AG20443 (cell line): Measurements from ENCODE around the gene SYCP2L.
"Not testable (repeated sequence)": the region's sequence is repeated elsewhere in the genome, so short reads cannot be mapped to it uniquely, and the experiment has no call there.

Experiments
- DNase-seq: peaks from one replicate; pipeline ENCODE4 v3.0.0; 2012; ENCODE audit warnings: low spot score, mixed read lengths

SYCP2L gene

DNA sequence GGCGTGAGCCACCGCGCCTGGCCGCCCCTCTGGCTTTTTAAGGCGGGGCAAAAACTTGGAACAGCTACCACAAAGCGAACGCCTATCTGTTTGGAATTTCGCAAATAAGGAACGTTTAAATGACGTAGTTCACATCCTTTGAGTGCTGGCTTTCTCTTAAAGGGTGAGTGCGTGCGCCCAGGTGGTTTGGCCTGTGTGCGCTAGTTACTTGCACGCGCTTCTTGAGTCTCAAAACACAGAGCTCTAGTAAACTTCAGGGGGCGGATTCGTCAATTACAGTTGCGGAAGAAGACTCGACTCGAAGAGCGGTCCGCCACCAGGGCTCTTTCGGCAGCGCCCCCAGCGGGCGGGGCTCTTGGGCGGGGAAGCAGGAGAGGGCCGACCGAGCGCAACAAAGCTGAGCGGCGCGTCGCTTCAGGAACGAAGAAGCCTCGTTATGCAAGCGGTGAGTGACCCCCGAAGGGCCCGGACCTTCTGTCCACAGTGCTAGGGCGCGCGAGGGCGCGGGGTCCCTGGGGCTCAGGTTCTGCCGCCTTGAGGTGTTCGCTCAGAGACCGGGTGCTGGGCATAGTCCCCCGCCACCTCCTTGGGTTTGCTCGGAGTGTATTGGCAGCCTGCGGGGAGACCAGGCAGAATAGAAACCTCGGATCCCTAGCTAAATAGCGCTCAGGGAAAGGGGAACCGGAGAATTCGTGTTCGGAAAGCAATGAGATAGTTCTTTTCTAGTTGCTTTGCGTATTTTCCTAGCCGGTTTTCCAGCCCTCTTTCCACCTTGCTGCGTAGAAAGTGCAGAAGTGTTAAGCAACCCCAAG, at the start of gene SYCP2L:
Gene SYCP2L (plus strand): TSS at position 362 of the 812 bp plus-strand sequence. CDS start 75 bp downstream, at position 437.
- peak; percentile 23 for DNase-seq

DNA sequence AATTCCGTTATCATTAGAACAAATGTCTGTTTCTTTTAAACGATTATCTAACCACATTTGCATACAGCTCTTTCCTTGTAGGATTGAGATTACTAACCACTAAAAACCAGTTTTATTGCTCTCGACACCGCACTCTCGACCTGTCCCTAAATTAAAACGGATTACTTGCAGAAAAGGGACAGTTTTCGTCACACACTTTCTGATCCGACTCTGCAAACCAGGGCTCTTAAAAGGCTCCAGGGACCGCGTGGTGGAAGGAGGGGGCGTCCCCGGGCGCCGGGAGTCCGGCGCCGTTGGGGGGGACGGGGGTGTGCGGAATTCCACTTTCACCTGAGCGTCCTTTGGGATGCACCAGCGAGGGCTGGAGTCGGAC, 49.2 kb upstream of the SYCP2L start:
- peak; percentile 26 for DNase-seq

DNA sequence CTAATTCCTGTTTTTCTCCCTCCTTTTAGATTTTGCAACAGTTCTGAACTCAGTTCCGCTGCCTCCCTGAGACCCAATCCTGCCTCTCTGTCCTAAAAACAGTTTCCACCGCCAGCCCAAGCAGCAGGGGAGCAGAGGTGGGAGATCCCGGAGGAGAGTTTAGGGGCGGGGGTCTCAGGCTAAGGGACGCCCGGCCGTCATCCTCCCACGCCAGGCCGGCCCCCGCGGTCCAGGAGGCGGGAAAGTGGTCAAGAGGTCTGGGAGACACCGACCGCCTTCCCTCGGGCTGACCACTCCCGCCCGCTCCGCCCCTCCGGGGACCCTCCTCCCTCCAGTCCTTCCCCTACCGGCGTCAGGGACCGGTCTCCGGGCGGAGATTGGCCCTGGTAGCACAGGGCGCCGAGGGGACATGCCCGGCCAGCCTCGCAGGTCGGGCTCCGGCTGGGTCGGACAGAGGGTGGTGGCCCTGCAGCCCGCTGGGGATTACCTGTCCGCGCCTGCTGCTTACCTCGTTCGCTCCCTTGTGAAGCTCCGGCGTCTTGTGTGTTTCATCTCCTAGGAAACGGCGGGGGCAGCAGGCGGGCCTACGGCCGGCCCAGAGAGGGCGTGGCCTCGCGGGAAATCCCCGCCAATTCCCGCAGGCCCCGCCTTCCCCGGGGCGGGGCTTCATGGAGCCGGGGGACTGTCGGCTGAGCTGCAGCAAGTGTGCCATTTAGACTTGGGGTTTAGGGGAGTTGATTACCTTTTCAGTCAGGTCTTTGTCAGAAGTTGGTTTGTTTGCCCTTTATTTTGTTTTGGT, 48.7 kb upstream of the SYCP2L start, which contains the start of gene MAK:
Gene MAK (minus strand): TSS at position 545 of the 799 bp plus-strand sequence. CDS start 7,891 bp downstream, outside the sequence.
- DNase-seq: peak; percentile 97

DNA sequence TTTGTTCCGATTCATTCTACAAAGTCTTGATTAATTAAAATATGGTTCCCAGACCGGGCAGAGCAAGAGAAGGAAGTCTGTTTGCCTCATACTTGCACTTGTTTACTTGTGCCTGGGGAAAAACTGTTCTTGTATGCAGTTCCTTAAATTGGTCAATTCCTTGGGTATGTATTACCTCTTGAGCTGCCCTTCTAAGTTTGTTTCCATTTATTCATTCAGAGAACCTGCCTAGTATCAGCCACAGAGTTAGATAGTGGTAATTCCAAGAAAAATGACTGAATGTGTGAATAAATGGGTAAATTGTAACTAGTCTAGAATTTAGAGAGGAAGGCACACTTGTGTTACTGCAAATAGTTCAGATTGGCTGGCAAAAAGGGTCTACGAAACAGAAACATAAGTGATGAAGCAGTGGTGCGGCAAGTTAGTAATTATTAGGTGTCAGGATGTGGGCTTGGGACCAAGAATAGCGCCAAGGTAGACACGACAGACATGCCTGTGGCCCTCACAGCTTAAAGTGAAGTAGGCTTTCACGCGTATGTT, 48.0 kb upstream of the SYCP2L start:
- no peak for DNase-seq

DNA sequence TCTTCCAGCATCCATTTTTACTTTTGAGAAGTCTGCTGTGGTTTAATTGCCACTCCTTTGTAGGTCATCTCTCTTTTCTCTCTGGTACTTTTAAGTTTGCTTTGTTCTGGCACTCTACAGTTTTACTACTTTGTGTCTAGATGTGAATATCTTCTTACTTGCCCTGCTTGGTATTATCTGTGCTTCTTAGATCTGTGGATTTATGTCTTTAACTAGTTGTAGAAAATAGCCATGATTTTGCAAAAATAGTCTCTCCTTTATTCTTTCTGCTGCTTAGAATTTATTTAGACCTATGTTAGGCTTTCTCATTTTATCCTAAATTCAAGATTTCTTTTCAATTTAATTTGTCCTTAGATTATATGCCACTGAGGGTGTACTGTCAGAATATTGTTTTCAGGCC, 43.3 kb upstream of the SYCP2L start:
- no peak for DNase-seq

DNA sequence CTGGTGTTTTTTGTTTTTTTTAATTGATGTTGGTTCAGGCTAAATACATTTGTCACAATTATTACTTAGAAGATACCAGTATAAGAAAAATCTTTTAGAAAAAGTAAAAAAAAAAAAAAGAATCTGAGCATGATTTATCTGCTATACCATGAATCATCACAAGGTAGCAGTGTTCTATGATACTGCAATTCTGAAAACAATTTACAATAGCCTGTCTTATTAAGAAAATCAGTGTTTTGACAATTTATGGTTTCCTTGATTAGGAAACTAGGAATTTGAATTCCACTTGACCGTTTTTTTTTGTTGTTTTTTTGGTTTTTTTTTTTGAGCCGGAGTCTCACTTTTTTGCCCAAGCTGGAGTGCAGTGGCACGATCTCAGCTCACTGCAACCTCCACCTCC, 39.2 kb upstream of the SYCP2L start:
- no peak for DNase-seq

DNA sequence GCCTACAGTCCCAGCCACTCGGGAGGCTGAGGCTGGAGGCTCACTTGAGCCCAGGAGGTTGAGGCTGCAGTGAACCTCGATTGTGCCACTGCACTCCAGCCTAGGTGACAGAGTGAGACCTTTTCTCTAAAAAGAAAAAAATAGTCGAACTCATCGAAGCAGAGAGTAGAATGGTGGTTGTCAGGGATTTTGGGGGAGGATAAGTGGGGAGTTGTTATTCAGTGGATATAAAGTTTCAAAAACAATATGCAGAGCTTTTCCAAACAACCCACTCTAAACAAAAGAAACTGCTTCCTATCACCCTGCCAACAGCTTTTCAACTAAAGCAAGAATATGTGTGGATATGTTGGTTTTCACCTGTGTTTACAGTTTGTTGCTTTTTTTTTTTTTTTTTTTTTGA, 37.0 kb upstream of the SYCP2L start:
- DNase-seq: no peak

DNA sequence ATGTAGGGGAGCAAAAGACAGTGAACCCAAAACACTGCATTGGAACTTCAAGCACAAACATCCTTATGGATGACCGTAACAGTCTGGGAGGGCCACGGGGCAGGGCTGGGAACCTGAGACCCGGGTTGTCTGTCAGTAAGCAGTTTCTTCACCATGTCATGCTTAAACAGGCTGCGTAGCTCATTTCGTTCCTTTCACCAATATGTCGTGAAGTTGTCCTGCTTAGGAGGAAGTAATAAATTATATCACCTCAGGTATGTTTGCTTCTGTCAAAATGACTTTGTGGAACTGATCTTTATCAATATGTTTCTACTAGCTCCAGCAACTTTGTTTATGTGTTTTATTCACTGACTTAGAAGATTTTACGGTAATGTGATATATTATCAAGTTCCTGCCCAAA, 36.1 kb upstream of the SYCP2L start:
- DNase-seq: no peak

DNA sequence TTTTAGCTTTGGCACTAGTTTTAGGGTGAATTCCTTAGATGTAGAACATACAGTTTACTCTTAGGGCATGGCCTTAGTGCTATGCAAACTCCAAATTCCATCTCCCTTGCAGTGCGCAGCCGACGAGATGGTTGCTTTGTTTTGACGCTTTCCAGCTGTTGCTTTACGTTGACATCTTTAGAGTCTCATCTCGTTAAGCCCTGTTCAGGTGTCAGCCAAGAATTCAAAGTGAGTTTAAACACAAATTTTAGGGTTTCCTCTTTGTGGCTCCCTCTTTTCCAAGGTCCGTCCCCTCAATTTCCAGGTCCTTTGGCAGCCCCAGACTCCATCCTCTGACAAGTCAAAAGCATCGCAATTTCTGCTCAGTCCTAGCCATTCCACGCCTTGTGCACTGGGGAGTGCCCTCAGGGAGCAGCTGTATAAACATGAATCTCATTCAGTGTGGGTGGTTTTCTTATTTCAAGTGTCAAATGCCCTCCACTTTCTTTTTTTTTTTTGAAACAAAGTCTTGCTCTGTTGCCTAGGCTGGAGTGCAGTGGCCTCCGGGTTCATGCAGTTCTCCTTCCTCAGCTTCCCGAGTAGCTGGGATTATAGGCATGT, 34.4 kb upstream of the SYCP2L start:
- DNase-seq: no peak

DNA sequence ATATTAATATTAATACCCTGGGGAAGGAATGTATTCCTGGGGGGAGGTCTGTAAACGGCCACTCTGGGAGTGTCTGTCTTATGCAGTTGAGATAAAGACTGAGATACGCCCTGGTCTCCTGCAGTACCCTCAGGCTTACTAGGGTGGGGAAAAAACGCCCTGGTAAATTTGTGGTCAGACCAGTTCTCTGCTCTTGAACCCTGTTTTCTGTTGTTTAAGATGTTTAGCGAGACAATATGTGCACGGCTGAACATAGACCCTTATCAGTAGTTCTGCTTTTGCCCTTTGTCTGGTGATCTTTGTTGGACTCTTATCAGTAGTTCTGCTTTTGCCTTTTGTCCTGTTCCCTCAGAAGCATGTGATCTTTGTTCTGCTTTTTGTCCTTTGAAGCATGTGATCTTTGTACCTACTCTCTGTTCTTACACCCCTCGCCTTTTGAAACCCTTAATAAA, 33.0 kb upstream of the SYCP2L start:
- not testable (repeated sequence) for DNase-seq

DNA sequence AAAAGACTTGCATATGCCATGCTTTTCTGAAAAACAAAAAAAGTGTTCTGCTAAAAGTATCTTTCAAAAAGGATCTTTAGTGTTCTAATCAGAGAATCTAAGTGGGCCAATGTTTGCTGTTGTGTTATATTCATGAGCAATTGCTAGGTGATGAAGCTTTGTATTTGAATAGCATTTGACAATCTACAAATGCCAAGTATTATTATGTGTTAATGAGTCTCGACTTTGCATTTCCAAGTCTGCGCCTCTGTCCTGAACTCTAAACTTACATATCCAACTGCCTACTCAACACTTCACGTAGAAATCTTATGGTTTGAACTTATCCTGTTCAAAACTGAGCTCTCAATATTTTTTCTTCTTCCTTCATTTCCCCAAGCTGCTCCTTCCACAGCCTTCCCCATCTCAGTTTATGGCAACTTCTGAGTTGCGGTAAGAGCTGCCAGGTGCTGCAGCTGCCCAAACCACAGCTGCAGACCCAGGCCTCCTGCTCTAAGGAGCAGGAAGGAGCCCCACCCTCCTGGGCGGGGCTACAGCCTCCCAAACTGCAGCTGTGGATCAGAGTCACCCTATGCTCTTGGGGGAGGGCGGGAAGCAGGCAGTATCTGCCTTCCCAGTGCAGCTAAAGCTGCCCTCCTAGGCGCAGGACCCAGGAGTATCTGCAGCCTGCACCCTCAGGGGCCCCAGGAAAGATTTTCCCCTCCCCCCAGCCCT, 31.8 kb upstream of the SYCP2L start:
- DNase-seq: no peak

DNA sequence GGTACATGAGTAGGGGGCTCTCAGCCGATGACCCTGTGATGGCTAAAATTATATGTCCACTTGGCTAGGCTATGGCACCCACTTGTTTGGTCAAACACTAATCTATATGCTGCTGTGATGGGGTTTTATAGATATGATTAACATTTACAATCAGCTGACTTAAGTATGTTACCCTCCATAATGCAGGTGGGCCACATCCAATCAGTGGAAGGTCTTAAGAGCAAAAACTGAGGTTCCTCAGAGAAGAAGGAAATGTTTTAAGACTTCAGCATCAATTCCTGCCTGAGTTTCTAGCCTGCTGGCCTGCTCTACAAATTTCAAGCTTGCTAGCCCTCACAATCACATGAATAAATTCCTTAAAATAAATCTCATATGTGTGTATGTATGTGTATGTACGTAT, 29.6 kb upstream of the SYCP2L start:
- no peak for DNase-seq

DNA sequence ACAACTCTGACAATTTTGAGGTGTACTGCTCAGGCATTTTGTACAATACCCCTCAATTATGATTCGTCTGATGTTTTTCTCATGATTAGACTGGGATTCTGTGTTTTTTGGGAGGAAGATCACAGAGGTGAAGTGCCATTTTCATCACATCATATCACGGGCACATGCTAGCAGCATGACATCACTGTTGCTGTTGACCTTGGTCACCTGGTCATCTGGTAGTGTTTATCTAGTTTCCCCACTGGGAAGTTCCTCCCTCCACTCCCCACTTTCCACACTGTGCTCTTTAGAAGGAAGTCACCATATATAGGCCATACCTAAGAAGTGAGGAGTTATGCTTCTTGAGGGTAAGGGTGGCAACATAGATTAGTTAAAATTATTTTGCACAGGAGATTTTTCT, 25.8 kb upstream of the SYCP2L start:
- no peak for DNase-seq

DNA sequence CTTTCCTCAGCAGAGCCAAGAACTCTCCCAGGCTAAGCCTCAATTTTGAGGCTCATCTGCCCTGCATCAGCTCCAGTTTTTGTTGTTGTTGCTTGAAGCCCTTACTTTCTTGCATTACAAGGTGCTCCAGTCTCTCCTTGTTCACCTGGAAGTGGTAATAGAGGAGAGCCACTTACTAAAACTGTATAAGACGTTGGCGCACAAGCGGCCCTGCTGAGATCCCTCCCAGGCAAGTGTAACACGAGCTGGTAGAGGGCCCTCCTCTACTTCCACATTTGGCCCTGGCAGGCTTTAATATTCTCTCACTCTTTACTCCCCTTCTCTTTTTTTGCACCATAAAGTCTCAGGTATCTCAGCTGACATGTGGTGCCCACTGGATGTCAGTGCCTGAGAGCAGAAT, 24.5 kb upstream of the SYCP2L start:
- DNase-seq: no peak

DNA sequence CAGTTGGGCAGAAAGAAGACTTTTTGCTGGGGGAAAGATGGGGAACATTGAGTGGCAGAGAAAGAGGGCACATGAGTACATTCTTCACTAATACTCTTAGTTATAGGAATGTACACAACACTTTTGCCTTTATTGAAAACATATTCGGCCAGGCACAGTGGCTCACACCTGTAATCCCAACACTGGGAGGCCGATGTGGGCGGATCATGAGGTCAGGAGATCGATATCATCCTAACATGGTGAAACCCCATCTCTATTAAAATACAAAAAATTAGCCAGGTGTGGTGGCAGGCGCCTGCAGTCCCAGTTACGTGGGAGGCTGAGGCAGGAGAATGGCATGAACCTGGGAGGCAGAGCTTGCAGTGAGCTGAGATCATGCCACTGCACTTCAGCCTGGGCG, 23.8 kb upstream of the SYCP2L start:
- not testable (repeated sequence) for DNase-seq

DNA sequence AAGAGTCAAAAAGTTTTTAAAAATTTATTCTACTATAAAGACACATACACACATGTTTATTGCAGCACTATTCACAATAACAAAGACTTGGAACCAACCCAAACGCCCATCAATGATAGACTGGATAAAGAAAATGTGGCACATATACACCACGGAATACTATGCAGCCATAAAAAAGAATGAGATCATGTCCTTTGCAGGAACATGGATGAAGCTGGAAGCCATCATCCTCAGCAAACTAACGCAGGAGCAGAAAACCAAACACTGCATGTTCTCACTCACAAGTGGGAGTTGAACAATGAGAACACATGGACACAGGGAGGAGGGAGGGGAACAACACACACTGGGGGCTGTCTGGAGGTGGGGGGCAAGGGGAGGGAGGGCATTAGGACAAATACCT, 20.1 kb upstream of the SYCP2L start:
- not testable (repeated sequence) for DNase-seq

DNA sequence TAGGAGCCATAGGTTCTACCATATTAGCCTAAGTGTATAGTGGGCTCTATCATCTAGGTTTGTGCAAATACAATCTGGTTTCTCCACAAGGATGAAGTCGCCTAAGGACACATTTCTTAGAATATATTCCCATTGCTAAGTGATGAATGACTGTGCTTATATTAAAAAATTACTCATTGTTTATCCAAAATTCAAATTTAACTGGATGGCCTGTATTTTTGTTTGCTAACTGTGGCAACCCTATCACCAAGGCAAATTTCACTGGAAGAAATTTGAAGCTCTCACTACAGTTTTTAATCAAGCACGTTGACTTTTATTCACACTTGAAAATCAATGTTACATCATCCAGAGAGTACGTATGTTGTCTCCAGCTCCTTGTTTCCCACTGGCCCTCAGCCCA, 18.9 kb upstream of the SYCP2L start:
- DNase-seq: no peak

DNA sequence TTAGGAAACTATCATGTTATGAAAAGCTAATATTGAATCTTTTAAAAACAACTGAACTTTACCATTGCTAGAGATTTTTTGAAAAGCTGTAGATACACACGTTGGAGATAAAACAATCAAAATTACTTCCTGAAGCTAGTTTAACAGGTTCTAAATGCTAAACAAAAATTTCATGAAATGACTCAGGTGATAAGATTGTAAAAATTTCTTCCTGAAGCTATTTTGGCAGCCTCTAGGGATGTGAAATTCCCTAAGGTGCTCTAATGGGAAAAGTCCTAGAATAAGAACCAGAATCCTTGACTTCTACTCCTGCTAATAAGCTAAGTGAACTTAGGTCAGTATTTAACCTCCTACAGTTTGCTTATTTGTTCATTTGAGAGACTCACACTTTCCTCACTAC, 13.5 kb upstream of the SYCP2L start:
- no peak for DNase-seq

DNA sequence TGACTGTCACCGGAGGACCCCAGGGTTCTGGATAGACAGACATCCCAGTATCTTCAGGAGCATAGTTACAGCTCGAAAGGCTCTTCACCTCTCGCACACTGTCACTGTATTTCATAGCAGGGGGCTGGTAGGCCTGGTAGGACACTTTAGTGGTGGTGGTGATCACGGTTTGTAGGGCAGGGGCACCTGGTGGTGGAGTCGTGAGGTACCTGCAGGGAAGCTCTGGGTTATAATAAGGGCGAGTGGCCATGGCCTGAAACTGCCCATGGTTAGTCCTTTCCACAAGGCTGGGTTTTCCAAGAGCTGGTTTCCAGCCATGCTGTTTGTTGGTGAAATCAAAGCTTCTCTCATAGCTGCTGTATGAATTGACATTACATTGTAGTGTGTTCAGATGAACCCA, 12.6 kb upstream of the SYCP2L start:
- no peak for DNase-seq

DNA sequence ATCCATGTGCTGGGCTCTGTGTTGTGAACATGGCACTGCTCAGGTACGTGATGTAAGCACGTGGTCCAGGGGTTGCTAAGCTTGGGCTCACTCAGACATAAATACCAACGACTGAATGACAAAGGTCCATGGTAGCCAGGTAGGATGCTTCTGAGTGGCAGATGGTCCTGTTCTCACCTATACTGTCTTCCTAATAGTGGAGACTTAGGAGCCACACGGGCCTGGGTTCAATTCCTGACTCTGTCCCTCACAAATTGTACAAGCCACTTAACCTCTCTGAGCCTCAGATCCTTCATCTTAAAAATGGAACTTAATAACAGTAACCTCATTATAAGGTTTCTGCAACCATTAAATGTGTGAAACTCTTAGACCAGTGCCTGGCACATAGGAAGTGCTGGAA, 11.8 kb upstream of the SYCP2L start:
- no peak for DNase-seq

DNA sequence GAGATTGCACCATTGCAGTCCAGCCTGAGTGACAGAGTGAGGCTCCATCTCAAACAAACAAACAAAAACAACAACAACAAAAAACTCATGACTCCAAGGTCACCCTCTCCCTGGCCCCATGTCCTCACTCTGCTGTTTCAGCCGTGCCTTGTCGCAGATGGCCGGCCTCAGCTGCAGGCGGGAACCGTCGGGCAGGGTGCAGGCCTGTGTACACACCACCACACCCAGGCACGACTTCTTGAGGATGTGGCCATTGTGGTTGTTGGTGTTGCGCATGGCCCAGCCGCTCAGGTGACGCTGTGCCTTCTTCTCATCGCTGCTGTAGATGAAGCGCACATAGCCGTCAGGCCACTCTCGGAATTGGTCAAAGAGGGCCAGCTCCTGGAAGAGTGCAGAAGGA, 9.8 kb upstream of the SYCP2L start:
- no peak for DNase-seq

DNA sequence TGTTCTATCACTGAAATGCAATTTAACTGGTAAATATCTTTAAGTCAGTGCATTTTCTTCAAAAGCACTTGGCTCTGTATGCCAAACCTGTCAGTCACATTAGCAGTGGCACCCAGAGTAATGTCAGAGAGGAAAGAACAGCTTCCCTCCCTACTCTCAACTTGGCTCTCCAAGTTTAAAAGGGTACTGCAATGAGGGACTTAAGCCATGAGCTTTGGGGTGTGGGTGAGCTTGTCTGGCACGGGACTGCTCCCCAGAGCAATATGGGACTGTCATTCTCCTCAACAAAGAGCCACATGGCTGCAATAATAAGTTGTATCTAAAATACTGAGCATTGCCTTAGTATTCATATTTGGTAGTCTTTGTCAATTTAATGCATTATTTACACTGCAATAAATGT, 9.0 kb upstream of the SYCP2L start:
- DNase-seq: no peak
